H1 (cell line): ENCODE measurements around the gene HPN. TPM values are rescaled to one million over a fixed set of nuclear protein-coding genes. Genes with fewer than 3 reads are reported as not detected.

Experiments used
- CTCF ChIA-PET: fragments of 300-600 bp; sonication (Branson Sonifier 250); formaldehyde crosslinking; loops from one replicate; lab custom pipeline; 2021; ENCODE audit not compliant: partially characterized antibody; lab: Charles Lee
- POLR2A ChIA-PET: fragments of 300-600 bp; sonication (Branson Sonifier 250); formaldehyde crosslinking; loops from one replicate; lab custom pipeline; 2021; ENCODE audit warnings: inconsistent platforms; ENCODE audit not compliant: partially characterized antibody; lab: Charles Lee
- DNase-seq, 2 experiments: peaks; one replicate each; pipeline versions ENCODE4 v3.0.0 to v3.0.0-alpha.2; 2010 to 2022; ENCODE audit warnings: low spot score in 2 of 2, low read depth in 1 of 2, mixed read lengths in 1 of 2
- FAIRE-seq: peaks from 2 replicates; lab custom pipeline; 2011; peaks lifted over from hg19 to GRCh38; lab: Jason Lieb, UNC
- H2AFZ ChIP-seq: 2 replicates; pipeline ENCODE4 v1.8.1; 2012; ENCODE audit warnings: low read length, inconsistent platforms
- H2AK5ac ChIP-seq: 2 replicates; pipeline ENCODE4 v1.6.1; 2013; ENCODE audit warnings: low read depth, low read length
- H2BK120ac ChIP-seq: replicated peaks from 2 replicates; pipeline ENCODE3; 2013; ENCODE audit warnings: low read depth, low read length, inconsistent platforms
- H2BK12ac ChIP-seq: 2 replicates; pipeline ENCODE4 v1.6.1; 2013; ENCODE audit warnings: low read depth, low read length
- H2BK15ac ChIP-seq: 2 replicates; pipeline ENCODE4 v1.6.1; 2013; ENCODE audit warnings: low read length
- H2BK20ac ChIP-seq: 2 replicates; pipeline ENCODE4 v1.6.1; 2013; ENCODE audit warnings: low read length
- H2BK5ac ChIP-seq: 2 replicates; pipeline ENCODE4 v1.6.1; 2013; ENCODE audit warnings: low read depth, low read length
- H3K14ac ChIP-seq: 2 replicates; pipeline ENCODE4 v1.6.1; 2013; ENCODE audit warnings: inconsistent platforms; ENCODE audit not compliant: insufficient read length
- H3K18ac ChIP-seq: 2 replicates; pipeline ENCODE4 v1.6.1; 2013; ENCODE audit warnings: low read length; ENCODE audit errors: extremely low read depth
- H3K23ac ChIP-seq: 2 replicates; pipeline ENCODE4 v1.6.1; 2013; ENCODE audit warnings: inconsistent platforms; ENCODE audit not compliant: insufficient read length
- H3K23me2 ChIP-seq: 2 replicates; pipeline ENCODE4 v1.6.1; 2013; ENCODE audit warnings: low read depth, low read length
- H3K27ac ChIP-seq: 2 replicates; pipeline ENCODE4 v1.6.1; 2011; ENCODE audit warnings: low read depth, low read length, inconsistent platforms
- H3K27me3 ChIP-seq, 4 experiments: replicated peaks in 1 of 4; 1 replicate in 1 of 4; 2 replicates in 3 of 4; pipeline versions ENCODE4 v1.6.1 to v1.8.1; 2011 to 2013; ENCODE audit warnings: low read length in 3 of 4, mild to moderate bottlenecking in 3 of 4, inconsistent platforms in 2 of 4, mixed read lengths in 2 of 4, moderate library complexity in 1 of 4; ENCODE audit not compliant: control insufficient read depth in 3 of 4, insufficient read depth in 3 of 4; ENCODE audit errors: extremely low read depth in 1 of 4
- H3K36me3 ChIP-seq, 4 experiments: 2 replicates each; pipeline versions ENCODE4 v1.6.1 to v1.8.1; 2011 to 2013; ENCODE audit warnings: mild to moderate bottlenecking in 4 of 4, low read length in 3 of 4, moderate library complexity in 2 of 4, control low read depth in 1 of 4, inconsistent platforms in 1 of 4; ENCODE audit not compliant: insufficient read depth in 4 of 4, control insufficient read depth in 2 of 4
- H3K4ac ChIP-seq: replicated peaks from 2 replicates; pipeline ENCODE3; 2013; ENCODE audit warnings: low read length, low read depth, mixed read lengths, inconsistent platforms; ENCODE audit not compliant: insufficient read length
- H3K4me1 ChIP-seq, 4 experiments: replicated peaks in 1 of 4; 1 replicate in 1 of 4; 2 replicates in 3 of 4; pipeline versions ENCODE4 v1.6.1 to v1.8.1; 2011 to 2013; ENCODE audit warnings: low read length in 3 of 4, inconsistent platforms in 2 of 4, mixed read lengths in 1 of 4; ENCODE audit not compliant: insufficient read depth in 4 of 4, control insufficient read depth in 3 of 4
- H3K4me2 ChIP-seq, 2 experiments: 2 replicates each; pipeline versions ENCODE4 v1.6.1 to v1.8.1; 2011 to 2013; ENCODE audit warnings: low read depth in 2 of 2, low read length in 2 of 2, control low read depth in 1 of 2, inconsistent platforms in 1 of 2, mild to moderate bottlenecking in 1 of 2; ENCODE audit not compliant: insufficient read depth in 1 of 2
- H3K4me3 ChIP-seq, 4 experiments: fragments of 200-600, 300-600 bp in 1 of 4; sonication (generic), shearing (Covaris generic), sonication (Bioruptor Twin) in 1 of 4; 2 replicates each; pipeline versions ENCODE4 v1.5.1 to v1.8.1; 2011 to 2016; ENCODE audit warnings: low read length in 4 of 4, low read depth in 3 of 4, control low read depth in 2 of 4, inconsistent platforms in 2 of 4, mild to moderate bottlenecking in 2 of 4, mixed read lengths in 1 of 4, moderate library complexity in 1 of 4; ENCODE audit not compliant: insufficient read depth in 2 of 4; ENCODE audit errors: extremely low read depth in 1 of 4
- H3K56ac ChIP-seq: replicated peaks from 2 replicates; pipeline ENCODE3; 2013; ENCODE audit warnings: low read depth, mild to moderate bottlenecking, mixed read lengths, low read length, inconsistent platforms; ENCODE audit not compliant: insufficient read length
- H3K79me1 ChIP-seq: 2 replicates; pipeline ENCODE4 v1.6.1; 2013; ENCODE audit warnings: low read depth, low read length, control low read depth
- H3K79me2 ChIP-seq, 2 experiments: 2 replicates each; pipeline versions ENCODE4 v1.6.1 to v1.8.1; 2012 to 2013; ENCODE audit warnings: low read length in 2 of 2, mild to moderate bottlenecking in 2 of 2, inconsistent platforms in 1 of 2; ENCODE audit not compliant: insufficient read depth in 2 of 2, control insufficient read depth in 1 of 2
- H3K9ac ChIP-seq, 4 experiments: replicated peaks in 1 of 4; 1 replicate in 1 of 4; 2 replicates in 3 of 4; pipeline versions ENCODE4 v1.6.1 to v1.8.1; 2011 to 2013; ENCODE audit warnings: low read depth in 3 of 4, low read length in 3 of 4, control low read depth in 2 of 4, mild to moderate bottlenecking in 2 of 4, moderate library complexity in 2 of 4, inconsistent platforms in 1 of 4; ENCODE audit errors: extremely low read depth in 1 of 4
- H3K9me3 ChIP-seq, 2 experiments: 2 replicates each; pipeline versions ENCODE4 v1.6.1 to v1.8.1; 2012 to 2013; ENCODE audit warnings: mild to moderate bottlenecking in 2 of 2, moderate library complexity in 2 of 2, control low read depth in 1 of 2, inconsistent platforms in 1 of 2, low read depth in 1 of 2, low read length in 1 of 2, mixed read lengths in 1 of 2; ENCODE audit not compliant: insufficient read depth in 2 of 2
- H4K20me1 ChIP-seq, 2 experiments: replicated peaks in 1 of 2; 2 replicates each; pipeline versions ENCODE3 to v1.8.1; 2011 to 2013; ENCODE audit warnings: inconsistent platforms in 2 of 2, low read length in 2 of 2, mild to moderate bottlenecking in 1 of 2; ENCODE audit not compliant: insufficient read depth in 2 of 2, control insufficient read depth in 1 of 2
- H4K5ac ChIP-seq: 2 replicates; pipeline ENCODE4 v1.6.1; 2013; ENCODE audit warnings: low read length, low read depth, mixed read lengths, inconsistent platforms; ENCODE audit not compliant: insufficient read length
- H4K8ac ChIP-seq: 2 replicates; pipeline ENCODE4 v1.8.0; 2013; ENCODE audit warnings: mild to moderate bottlenecking, moderate library complexity, low read length, inconsistent platforms; ENCODE audit not compliant: insufficient read depth; ENCODE audit errors: extremely low read depth
- H4K91ac ChIP-seq: replicated peaks from 2 replicates; pipeline ENCODE3; 2013; ENCODE audit warnings: low read length, mixed read lengths, inconsistent platforms; ENCODE audit not compliant: insufficient read length
- BRCA1 ChIP-seq: IDR thresholded peaks from 2 replicates; pipeline ENCODE4 v1.6.1; 2012; ENCODE audit warnings: low read depth, low read length, improper control_type of control experiment
- CBX8 ChIP-seq: fragments of 300-800, 300-1000 bp; sonication (generic); IDR thresholded peaks from 2 replicates; pipeline ENCODE4 v1.7.1; 2016; ENCODE audit warnings: low read depth, low read length, borderline replicate concordance
- CTCF ChIP-seq, 3 experiments: IDR thresholded peaks; 1 replicate in 2 of 3; 2 replicates in 1 of 3; pipeline versions ENCODE4 v1.5.1 to v1.6.1; 2011; ENCODE audit warnings: low read length in 3 of 3, mild to moderate bottlenecking in 3 of 3, inconsistent platforms in 2 of 3, low read depth in 1 of 3, moderate library complexity in 1 of 3; ENCODE audit not compliant: insufficient read depth in 1 of 3; ENCODE audit errors: control extremely low read depth in 1 of 3
- FOSL1 ChIP-seq: IDR thresholded peaks from 2 replicates; pipeline ENCODE4 v1.6.1; 2011; ENCODE audit warnings: mild to moderate bottlenecking, low read depth, low read length, moderate library complexity; ENCODE audit not compliant: insufficient read depth
- NANOG ChIP-seq: IDR thresholded peaks from 2 replicates; pipeline ENCODE4 v1.6.1; 2011; ENCODE audit warnings: low read length, low read depth, mild to moderate bottlenecking, inconsistent platforms; ENCODE audit not compliant: insufficient read depth, poor library complexity, severe bottlenecking
- PHF8 ChIP-seq: fragments of 200-600 bp; sonication (generic); conservative IDR thresholded peaks from 2 replicates; pipeline ENCODE4 v1.7.1; 2012; ENCODE audit warnings: low read depth, mild to moderate bottlenecking, inconsistent platforms, low read length, moderate library complexity
- RAD21 ChIP-seq, 2 experiments: IDR thresholded peaks in 1 of 2; conservative IDR thresholded peaks in 1 of 2; 2 replicates each; pipeline ENCODE4 v1.6.1; 2011; ENCODE audit warnings: low read depth in 2 of 2, low read length in 2 of 2, improper control_type of control experiment in 1 of 2, inconsistent platforms in 1 of 2, mild to moderate bottlenecking in 1 of 2, moderate library complexity in 1 of 2
- RBBP5 ChIP-seq: IDR thresholded peaks from 2 replicates; pipeline ENCODE4 v1.7.1; 2012; ENCODE audit warnings: low read depth, mild to moderate bottlenecking, inconsistent platforms, low read length, moderate library complexity, borderline replicate concordance
- TCF12 ChIP-seq: IDR thresholded peaks from 2 replicates; pipeline ENCODE4 v1.6.1; 2011; ENCODE audit warnings: low read depth, mild to moderate bottlenecking, low read length
- WGBS, 2 experiments: shearing (Covaris generic) in 1 of 2; methylation state at CpG; one replicate each; pipeline versions ENCODE4 v1.1.6 to v1.1.7; 2013 to 2015; ENCODE audit warnings: low lambda C conversion rate in 2 of 2, mixed read lengths in 2 of 2, inconsistent platforms in 1 of 2, low coverage in 1 of 2, missing lambda C conversion rate in 1 of 2; ENCODE audit not compliant: insufficient replicate concordance in 2 of 2, insufficient coverage in 1 of 2, insufficient read length in 1 of 2; ENCODE audit errors: extremely low coverage in 1 of 2, missing lambda C conversion rate in 1 of 2; 5-methylcytosine and 5-hydroxymethylcytosine counted together
- polyA plus RNA-seq, 7 experiments: library from polyadenylated mRNA; depleted of rRNA in 3 of 7; stranded (reverse) in 5 of 7; unstranded in 2 of 7; fragments of >200 nt in 5 of 7; fragments of 200-250 nt in 2 of 7; gene quantifications; 1 replicate in 5 of 7; 2 replicates in 1 of 7; 4 replicates in 1 of 7; pipeline versions ENCODE4 v1.2.1 to v1.2.3, GENCODE V29; 2011 to 2013; ENCODE audit warnings: missing spikeins in 2 of 7, mixed read lengths in 2 of 7
- total RNA-seq: library from RNA; stranded (reverse); fragmentation: NEBNext Ultra II Directional; extraction: Animal tissue kit (Norgen Biotek cat#: 25700); gene quantifications from 2 replicates; pipeline ENCODE4 v1.2.1, GENCODE V29; 2021

Gene HPN
- total and polyA plus RNA-seq, 2 of the 8 experiments (the other 6 are each of a cell fraction or from before 2014, with no cell fraction given) = 14.7 to 33.7 TPM

- Histone ChIP-seq H3K9me3 (no peaks in the 10 kb centered on the region), H2BK120ac (no peak overlapping the region), H3K14ac (no peak overlapping the region), H3K27ac (no peak overlapping the region), H4K8ac (0 out of 2 replicates have a peak overlapping the region, but pooled peaks have one; percentile 12), H3K79me2 (no peaks in the 10 kb centered on the region), H2AFZ (no peak overlapping the region), H3K9ac (no peak overlapping the region), H4K5ac (no peak overlapping the region), H3K4ac (no peak overlapping the region), H3K4me1 (no peaks in the 10 kb centered on the region), H2BK15ac (no peak overlapping the region), H3K23me2 (no peaks in the 10 kb centered on the region), H3K4me2 (no peak overlapping the region), H3K36me3 (peaks cover 47 to 81% (median 69%) of the 10 kb centered on the region in 4 experiments), H3K79me1 (no peaks in the 10 kb centered on the region; the same call in 1 of the 2 replicates), H3K27me3 (no peaks in the 10 kb centered on the region; a peak in 1 of 7 replicates), H3K4me3 (no peak overlapping the region), H3K56ac (no peak overlapping the region), H2BK12ac (no peak overlapping the region), H2AK5ac (no peak overlapping the region), H4K91ac (no peak overlapping the region), H3K23ac (no peak overlapping the region), H4K20me1 (peaks cover 5 to 22% of the 10 kb centered on the region in 2 experiments), H2BK5ac (no peak overlapping the region), H3K18ac (no peak overlapping the region), H2BK20ac (no peak overlapping the region)
- ChIA-PET POLR2A (interaction anchor here (1.2 to 24.8 kb wide), 3 partner anchors 4 to 22 kb away, joined by 3 to 366 read pairs (median 366); partner anchors contain the start of genes GRAMD1A and SCN1B), CTCF (interaction anchor here (1.0 to 12.2 kb wide), 2 partner anchors 41 to 174 kb away, joined by 3 to 174 read pairs; no protein-coding TSS in a partner anchor)
- 88% methylated on average over 14 of the region's 16 CpGs; no CpG with 5 or more reads in 1 of the 2 experiments for WGBS, 2 experiments
- FAIRE-seq (no peak), DNase-seq (no peak)
- TF ChIP-seq CTCF (IDR thresholded peaks at IDR 0.05; ENCODE audit: control extremely low read depth in 1 of 3, insufficient read depth in 1 of 3, low read depth in 1 of 3, low read length in 3 of 3) (no peak), CBX8 (no peak), NANOG (no peak), PHF8 (no peak), BRCA1 (no peak), RBBP5 (no peak), FOSL1 (no peak), TCF12 (no peak), RAD21 (IDR thresholded peaks at IDR 0.05 in 1 of 2, conservative IDR thresholded peaks at IDR 0.05 in 1 of 2; ENCODE audit: low read depth in 2 of 2, low read length in 2 of 2) (no peak)
Measured at GRCh38 chr19:35015270-35015953, 26.1 kb upstream of the HPN start.
